Fibroblast of lung (primary cell): ENCODE measurements around the gene KMT2D. TPM values are rescaled to one million over a fixed set of nuclear protein-coding genes. Genes with fewer than 3 reads are reported as not detected.

Experiments
- DNase-seq, 2 donors: peaks; one replicate each; pipeline versions ENCODE4 v3.0.0 to v3.0.0-alpha.2; 2010; ENCODE audit warnings: low read depth in 2 of 2
- H2AFZ ChIP-seq: 2 replicates; pipeline ENCODE4 v1.5.1; 2012; ENCODE audit warnings: low read length, control low read depth, inconsistent platforms
- H3K27ac ChIP-seq: 2 replicates; pipeline ENCODE4 v1.5.1; 2011; ENCODE audit warnings: low read length, control low read depth; ENCODE audit not compliant: insufficient read depth
- H3K27me3 ChIP-seq: 2 replicates; pipeline ENCODE4 v1.5.1; 2011; ENCODE audit warnings: mild to moderate bottlenecking, low read length; ENCODE audit not compliant: control insufficient read depth, insufficient read depth
- H3K36me3 ChIP-seq: 2 replicates; pipeline ENCODE4 v1.5.1; 2011; ENCODE audit warnings: low read length; ENCODE audit not compliant: control insufficient read depth, insufficient read depth
- H3K4me1 ChIP-seq: 2 replicates; pipeline ENCODE4 v1.5.1; 2011; ENCODE audit warnings: low read length; ENCODE audit not compliant: control insufficient read depth, insufficient read depth; ENCODE audit errors: extremely low read depth
- H3K4me2 ChIP-seq: 2 replicates; pipeline ENCODE4 v1.5.1; 2011; ENCODE audit warnings: low read length, control low read depth; ENCODE audit not compliant: insufficient read depth; ENCODE audit errors: extremely low read depth
- H3K4me3 ChIP-seq, 4 experiments: fragments of 200-600 bp in 1 of 4; sonication (generic) in 1 of 4; replicated peaks in 1 of 4; 2 replicates each; pipeline ENCODE4 v1.5.1; 2011 to 2016; ENCODE audit warnings: low read length in 4 of 4, low read depth in 3 of 4, mild to moderate bottlenecking in 3 of 4, control low read depth in 2 of 4, inconsistent platforms in 1 of 4, mixed read lengths in 1 of 4; ENCODE audit not compliant: insufficient read depth in 1 of 4; ENCODE audit errors: control extremely low read depth in 1 of 4
- H3K79me2 ChIP-seq: 2 replicates; pipeline ENCODE4 v1.5.1; 2012; ENCODE audit warnings: mild to moderate bottlenecking, low read length, inconsistent platforms; ENCODE audit not compliant: control insufficient read depth, insufficient read depth
- H3K9ac ChIP-seq: 2 replicates; pipeline ENCODE4 v1.5.1; 2011; ENCODE audit warnings: mild to moderate bottlenecking, low read length, control low read depth; ENCODE audit not compliant: insufficient read depth
- H3K9me3 ChIP-seq: 2 replicates; pipeline ENCODE4 v1.5.1; 2012; ENCODE audit warnings: low read depth, low read length; ENCODE audit not compliant: control insufficient read depth, insufficient read depth
- H4K20me1 ChIP-seq: 2 replicates; pipeline ENCODE4 v1.5.1; 2011; ENCODE audit warnings: low read length; ENCODE audit not compliant: control insufficient read depth, insufficient read depth; ENCODE audit errors: extremely low read depth
- CTCF ChIP-seq, 2 donors: IDR thresholded peaks in 1 of 2; conservative IDR thresholded peaks in 1 of 2; 1 replicate in 1 of 2; 2 replicates in 1 of 2; pipeline ENCODE4 v1.5.1; 2011 to 2012; ENCODE audit warnings: low read length in 2 of 2, control low read depth in 1 of 2, inconsistent platforms in 1 of 2, low read depth in 1 of 2, mild to moderate bottlenecking in 1 of 2
- EZH2 ChIP-seq: IDR thresholded peaks from 2 replicates; pipeline ENCODE4 v1.5.1; 2012; ENCODE audit warnings: low read length, control low read depth, mild to moderate bottlenecking; ENCODE audit errors: missing control alignments
- polyA plus RNA-seq, 2 donors: library from polyadenylated mRNA; depleted of rRNA in 1 of 2; stranded (reverse) in 1 of 2; unstranded in 1 of 2; fragments of >200 nt; gene quantifications; 2 replicates each; pipeline ENCODE4 v1.2.1, GENCODE V29; 2011 to 2012; ENCODE audit warnings: missing spikeins in 1 of 2
- total RNA-seq: library from RNA; depleted of rRNA; stranded (reverse); fragments of >200 nt; gene quantifications from 2 replicates; pipeline ENCODE4 v1.2.1, GENCODE V29; 2014

The KMT2D gene
- total and polyA plus RNA-seq, 2 donors (not counting 1 experiment from before 2014, with no cell fraction given), result 7.3 to 33.0 TPM

- peaks cover 8% of the 10 kb centered on the region for H3K4me1 ChIP-seq
- TF ChIP-seq EZH2 (no peak), CTCF (conservative IDR thresholded peaks at IDR 0.05 in 1 of 2, IDR thresholded peaks at IDR 0.05 in 1 of 2; ENCODE audit: low read depth in 1 of 2, low read length in 2 of 2) (no peak)
- H3K4me3 ChIP-seq, result peak within 1 kb of the TSS; percentile 73 to 97 (median 88)
- no peaks in the 10 kb centered on the region for H3K27me3 ChIP-seq
- H4K20me1 ChIP-seq, result no peaks in the 10 kb centered on the region
- H3K79me2 ChIP-seq, result no peaks in the 10 kb centered on the region
- H3K4me2 ChIP-seq, result peak within 1 kb of the TSS; percentile 96
- DNase-seq, result peak; percentile 92 to 95
- peak within 1 kb of the TSS; percentile 69 for H3K9ac ChIP-seq
- peak within 1 kb of the TSS; percentile 57 for H3K27ac ChIP-seq
- H3K9me3 ChIP-seq, result no peaks in the 10 kb centered on the region
- H2AFZ ChIP-seq, result peak within 1 kb of the TSS; percentile 99
- H3K36me3 ChIP-seq, result no peaks in the 10 kb centered on the region
Observed at GRCh38 chr12:49069507-49070346, 9.1 kb upstream of the KMT2D start, which contains the start of gene RHEBL1. Gene RHEBL1, minus strand, starts transcription at chr12:49069979. Its CDS starts 194 bp downstream, at chr12:49069785.

- no peak for DNase-seq
- Histone ChIP-seq H3K9ac (no peak overlapping the region), H3K4me2 (peak overlapping the region; percentile 96), H3K36me3 (no peaks in the 10 kb centered on the region), H3K9me3 (no peaks in the 10 kb centered on the region), H3K4me1 (peaks cover 8% of the 10 kb centered on the region), H3K4me3 (peak overlapping the region; percentile 73 to 97 (median 88)), H3K27ac (peak overlapping the region; percentile 50), H2AFZ (peak overlapping the region; percentile 99), H3K79me2 (no peaks in the 10 kb centered on the region), H4K20me1 (no peaks in the 10 kb centered on the region), H3K27me3 (no peaks in the 10 kb centered on the region)
- no peak for TF ChIP-seq CTCF (conservative IDR thresholded peaks at IDR 0.05 in 1 of 2, IDR thresholded peaks at IDR 0.05 in 1 of 2; ENCODE audit: low read depth in 1 of 2, low read length in 2 of 2)
- TF ChIP-seq EZH2, result no peak
Observed at GRCh38 chr12:49068879-49069506, 8.4 kb upstream of the KMT2D start.

GRCh38 chr12:49066120-49066519, 5.5 kb upstream of the KMT2D start:
- no peak for DNase-seq
- Histone ChIP-seq H3K36me3 (no peaks in the 10 kb centered on the region), H3K27ac (no peak overlapping the region), H3K79me2 (no peaks in the 10 kb centered on the region), H3K4me1 (peaks cover 8% of the 10 kb centered on the region), H3K9me3 (no peaks in the 10 kb centered on the region), H3K27me3 (no peaks in the 10 kb centered on the region), H3K9ac (no peak overlapping the region), H4K20me1 (no peaks in the 10 kb centered on the region), H2AFZ (no peak overlapping the region), H3K4me3 (no peak overlapping the region), H3K4me2 (no peak overlapping the region)
- no peak for TF ChIP-seq EZH2
